NAMALWA (cell line): ENCODE measurements around the gene CCDC85A.

Experiments
- DNase-seq: peaks from one replicate; pipeline ENCODE4 v3.0.0-alpha.2; 2015; ENCODE audit warnings: low spot score

The CCDC85A gene

GRCh38 chr2:56309626-56310170 lies 125.9 kb downstream of the CCDC85A start:
- no peak for DNase-seq

GRCh38 chr2:56313500-56313921 lies 129.7 kb downstream of the CCDC85A start:
- no peak for DNase-seq

GRCh38 chr2:56314371-56314770 lies 130.6 kb downstream of the CCDC85A start:
- no peak for DNase-seq

GRCh38 chr2:56314796-56315195 lies 131.0 kb downstream of the CCDC85A start:
- DNase-seq: no peak

GRCh38 chr2:56315376-56315775 lies 131.6 kb downstream of the CCDC85A start:
- no peak for DNase-seq

GRCh38 chr2:56316011-56316410 lies 132.2 kb downstream of the CCDC85A start:
- no peak for DNase-seq

GRCh38 chr2:56318147-56318546 lies 134.4 kb downstream of the CCDC85A start:
- no peak for DNase-seq

- DNase-seq: no peak
These were observed 142.0 kb downstream of the CCDC85A start for GRCh38 chr2:56325661-56326345.

- DNase-seq: no peak
These were observed 142.6 kb downstream of the CCDC85A start for GRCh38 chr2:56326346-56326741.

GRCh38 chr2:56331810-56332209 lies 148.0 kb downstream of the CCDC85A start:
- DNase-seq: no peak

- no peak for DNase-seq
These were observed 150.2 kb downstream of the CCDC85A start for GRCh38 chr2:56333812-56334485.

- DNase-seq: peak; percentile 38
These were observed 150.8 kb downstream of the CCDC85A start for GRCh38 chr2:56334622-56335021.

- no peak for DNase-seq
These were observed 151.3 kb downstream of the CCDC85A start for GRCh38 chr2:56335101-56335500.

- DNase-seq: no peak
These were observed 153.6 kb downstream of the CCDC85A start for GRCh38 chr2:56337342-56337741.

- peak; percentile 34 for DNase-seq
These were observed 154.4 kb downstream of the CCDC85A start for GRCh38 chr2:56338232-56338631.

- no peak for DNase-seq
These were observed 161.0 kb downstream of the CCDC85A start for GRCh38 chr2:56344771-56345170.

GRCh38 chr2:56347881-56348280 lies 164.1 kb downstream of the CCDC85A start:
- no peak for DNase-seq

- DNase-seq: peak; percentile 47
These were observed 164.8 kb downstream of the CCDC85A start for GRCh38 chr2:56348392-56349210.

- DNase-seq: no peak
These were observed 174.0 kb downstream of the CCDC85A start for GRCh38 chr2:56357655-56358295.

- DNase-seq: no peak
These were observed 178.1 kb downstream of the CCDC85A start for GRCh38 chr2:56361844-56362243.

GRCh38 chr2:56364902-56365301 lies 181.1 kb downstream of the CCDC85A start:
- DNase-seq: no peak

GRCh38 chr2:56369316-56369715 lies 185.5 kb downstream of the CCDC85A start:
- DNase-seq: peak; percentile 50
